SK-N-SH treated with all-trans-retinoic acid at 6 μM for 48 hours (cell line): ENCODE measurements around the gene ZFP92.

Experiments used
- ARNTL ChIP-seq: fragments of 450-650 bp; formaldehyde crosslinking; IDR thresholded peaks from 2 replicates; pipeline ENCODE4 v1.5.0; 2020; ENCODE audit warnings: low read depth, mild to moderate bottlenecking, moderate library complexity, borderline replicate concordance
- CREB5 ChIP-seq: fragments of 250-450 bp; sonication (Bioruptor Pico); IDR thresholded peaks from 2 replicates; pipeline ENCODE4 v1.5.1; 2020; ENCODE audit warnings: low read depth, mild to moderate bottlenecking, moderate library complexity
- GLIS3 ChIP-seq: fragments of 250-450 bp; sonication (Bioruptor Pico); IDR thresholded peaks from 2 replicates; pipeline ENCODE4 v1.5.0; 2020; ENCODE audit warnings: mild to moderate bottlenecking, moderate library complexity
- OSR1 ChIP-seq: fragments of 250-450 bp; sonication (Bioruptor Pico); IDR thresholded peaks from 2 replicates; pipeline ENCODE4 v1.8.0; 2022; ENCODE audit warnings: moderate library complexity, mild to moderate bottlenecking, inconsistent platforms
- PATZ1 ChIP-seq: fragments of 250-450 bp; sonication (Bioruptor Pico); IDR thresholded peaks from 2 replicates; pipeline ENCODE4 v1.8.0; 2020; ENCODE audit warnings: mild to moderate bottlenecking, moderate library complexity, borderline replicate concordance
- PPARA ChIP-seq: fragments of 250-450 bp; sonication (Bioruptor Pico); IDR thresholded peaks from 2 replicates; pipeline ENCODE4 v1.5.0; 2020; ENCODE audit warnings: mild to moderate bottlenecking, borderline replicate concordance
- RARB ChIP-seq: fragments of 250-450 bp; sonication (Bioruptor Pico); IDR thresholded peaks from 2 replicates; pipeline ENCODE4 v1.8.0; 2021; ENCODE audit warnings: mild to moderate bottlenecking, moderate library complexity
- SNAI2 ChIP-seq: fragments of 250-450 bp; sonication (Bioruptor Pico); IDR thresholded peaks from 2 replicates; pipeline ENCODE4 v1.5.0; 2020; ENCODE audit warnings: mild to moderate bottlenecking, moderate library complexity
- TOX ChIP-seq: fragments of 250-450 bp; sonication (Bioruptor Pico); IDR thresholded peaks from 2 replicates; pipeline ENCODE4 v1.8.0; 2021; ENCODE audit warnings: mild to moderate bottlenecking, moderate library complexity, borderline replicate concordance
- TSHZ2 ChIP-seq: fragments of 250-450 bp; sonication (Bioruptor Pico); IDR thresholded peaks from 2 replicates; pipeline ENCODE4 v1.5.0; 2020; ENCODE audit warnings: mild to moderate bottlenecking, moderate library complexity
- ZFP30 ChIP-seq: fragments of 450-650 bp; formaldehyde crosslinking; IDR thresholded peaks from 2 replicates; pipeline ENCODE4 v1.5.0; 2022; ENCODE audit warnings: mild to moderate bottlenecking, moderate library complexity
- ZNF565 ChIP-seq: fragments of 450-650 bp; formaldehyde crosslinking; conservative IDR thresholded peaks from 2 replicates; pipeline ENCODE4 v1.5.0; 2020; ENCODE audit warnings: low read depth, mild to moderate bottlenecking, moderate library complexity
- ZNF8 ChIP-seq: fragments of 450-650 bp; formaldehyde crosslinking; IDR thresholded peaks from 2 replicates; pipeline ENCODE4 v1.5.0; 2020; ENCODE audit warnings: mild to moderate bottlenecking, moderate library complexity

GRCh38 chrX:153392642-153393321, 18.5 kb upstream of the ZFP92 start:
- no peak for TF ChIP-seq OSR1
- TF ChIP-seq SNAI2 = no peak
- TF ChIP-seq GLIS3 (CRISPR knock-in tag) = no peak
- TF ChIP-seq CREB5 (CRISPR knock-in tag) = no peak
- no peak for TF ChIP-seq TSHZ2 (CRISPR knock-in tag)
- TF ChIP-seq ZFP30 (CRISPR knock-in tag) = no peak
- TF ChIP-seq ZNF8 (CRISPR knock-in tag) = no peak
- no peak for TF ChIP-seq PATZ1
- TF ChIP-seq PPARA (CRISPR knock-in tag) = no peak
- no peak for TF ChIP-seq ARNTL
- no peak for TF ChIP-seq ZNF565 (CRISPR knock-in tag)
- TF ChIP-seq TOX (CRISPR knock-in tag) = no peak
- TF ChIP-seq RARB = no peak
